ENCODE measurements around the gene INSR. TPM values are rescaled to one million over a fixed set of nuclear protein-coding genes. Genes with fewer than 3 reads are reported as not detected.

INSR gene
- total and polyA plus RNA-seq, 7 experiments from 2014 or later, result 0.29 to 9.9 (median 2.7) TPM

- ChIA-PET CTCF (no interaction called here), POLR2A (no interaction called here)
- peaks cover 0 to 23% (median 6%) of the 10 kb centered on the region in 5 donors for H3K36me3 Mint-ChIP-seq
- no peaks in the 10 kb centered on the region for H3K27me3 Mint-ChIP-seq
- ATAC-seq (no peak), DNase-seq (no peak)
- Histone ChIP-seq H3K27me3 (ENCODE audit: control insufficient read depth in 2 of 2, insufficient read depth in 2 of 2, low read length in 2 of 2) (no peaks in the 10 kb centered on the region), H3K36me3 (ENCODE audit: control insufficient read depth in 2 of 3, insufficient read depth in 3 of 3, low read length in 3 of 3) (no peaks in the 10 kb centered on the region), H3K27ac (ENCODE audit: low read depth, low read length) (no peak overlapping the region), H3K9me3 (ENCODE audit: control insufficient read depth in 2 of 3, low read length in 3 of 3) (no peaks in the 10 kb centered on the region), H3K4me1 (ENCODE audit: control insufficient read depth in 2 of 2, insufficient read depth in 2 of 2, low read length in 2 of 2) (no peaks in the 10 kb centered on the region), H3K4me3 (ENCODE audit: low read length) (no peak overlapping the region)
- H3K4me3 Mint-ChIP-seq, result no peak overlapping the region
- H3K9me3 Mint-ChIP-seq, result peaks cover 0 to 2% (median 0%) of the 10 kb centered on the region in 11 donors
- H3K4me1 Mint-ChIP-seq, result peaks cover 0 to 7% (median 0%) of the 10 kb centered on the region in 7 donors
- intact Hi-C loops (cut with micrococcal nuclease), result no loop called here
- no peak overlapping the region for H3K27ac Mint-ChIP-seq
Measured at GRCh38 chr19:7266832-7267231, 27.4 kb downstream of the INSR start.

GRCh38 chr19:7265963-7266362 lies 28.3 kb downstream of the INSR start:
- no peaks in the 10 kb centered on the region for H3K4me1 ChIP-seq (ENCODE audit: control insufficient read depth in 2 of 2, insufficient read depth in 2 of 2, low read length in 2 of 2)
- Mint-ChIP-seq H3K9me3 (peaks cover 0 to 2% (median 0%) of the 10 kb centered on the region in 11 donors), H3K27me3 (peaks cover 0 to 3% (median 0%) of the 10 kb centered on the region in 5 donors), H3K27ac (no peak overlapping the region), H3K36me3 (peaks cover 0 to 23% (median 6%) of the 10 kb centered on the region in 5 donors), H3K4me3 (no peak overlapping the region), H3K4me1 (peaks cover 0 to 7% (median 0%) of the 10 kb centered on the region in 7 donors)
- ATAC-seq (no peak), DNase-seq (no peak)
- H3K4me3 ChIP-seq (ENCODE audit: low read length), result no peak overlapping the region
- CTCF ChIA-PET, result no interaction called here
- H3K9me3 ChIP-seq (ENCODE audit: control insufficient read depth in 2 of 3, low read length in 3 of 3), result no peaks in the 10 kb centered on the region
- POLR2A ChIA-PET, result no interaction called here
- intact Hi-C loops (cut with micrococcal nuclease), result no loop called here
- no peaks in the 10 kb centered on the region for H3K36me3 ChIP-seq (ENCODE audit: control insufficient read depth in 2 of 3, insufficient read depth in 3 of 3, low read length in 3 of 3)
- H3K27me3 ChIP-seq (ENCODE audit: control insufficient read depth in 2 of 2, insufficient read depth in 2 of 2, low read length in 2 of 2), result no peaks in the 10 kb centered on the region
- no peak overlapping the region for H3K27ac ChIP-seq (ENCODE audit: low read depth, low read length)

GRCh38 chr19:7264858-7265257 lies 29.4 kb downstream of the INSR start:
- DNase-seq, result no peak
- Histone ChIP-seq H3K36me3 (ENCODE audit: control insufficient read depth in 2 of 3, insufficient read depth in 3 of 3, low read length in 3 of 3) (no peaks in the 10 kb centered on the region), H3K4me3 (ENCODE audit: low read length) (no peak overlapping the region), H3K9me3 (ENCODE audit: control insufficient read depth in 2 of 3, low read length in 3 of 3) (no peaks in the 10 kb centered on the region), H3K4me1 (ENCODE audit: control insufficient read depth in 2 of 2, insufficient read depth in 2 of 2, low read length in 2 of 2) (no peaks in the 10 kb centered on the region), H3K27me3 (ENCODE audit: control insufficient read depth in 2 of 2, insufficient read depth in 2 of 2, low read length in 2 of 2) (no peaks in the 10 kb centered on the region), H3K27ac (ENCODE audit: low read depth, low read length) (no peak overlapping the region)
- CTCF ChIA-PET, result no interaction called here
- intact Hi-C loops (cut with micrococcal nuclease), result no loop called here
- peaks cover 0 to 23% (median 6%) of the 10 kb centered on the region in 5 donors for H3K36me3 Mint-ChIP-seq
- peaks cover 0 to 7% (median 0%) of the 10 kb centered on the region in 7 donors for H3K4me1 Mint-ChIP-seq
- POLR2A ChIA-PET, result interaction anchor here (0.7 kb wide), 1 partner anchor 12 kb away, joined by 3 read pairs; no protein-coding TSS in a partner anchor
- peaks cover 0 to 2% (median 0%) of the 10 kb centered on the region in 11 donors for H3K9me3 Mint-ChIP-seq
- no peak for ATAC-seq
- H3K4me3 Mint-ChIP-seq, result no peak overlapping the region
- peaks cover 0 to 4% (median 0%) of the 10 kb centered on the region in 5 donors for H3K27me3 Mint-ChIP-seq
- no peak overlapping the region for H3K27ac Mint-ChIP-seq

GRCh38 chr19:7263521-7263920 lies 30.7 kb downstream of the INSR start:
- H3K4me1 Mint-ChIP-seq, result peaks cover 0 to 6% (median 0%) of the 10 kb centered on the region in 7 donors
- H3K4me1 ChIP-seq (ENCODE audit: control insufficient read depth in 2 of 2, insufficient read depth in 2 of 2, low read length in 2 of 2), result no peaks in the 10 kb centered on the region
- ChIA-PET POLR2A (no interaction called here), CTCF (no interaction called here)
- intact Hi-C loops (cut with micrococcal nuclease), result no loop called here
- no peak overlapping the region for H3K4me3 ChIP-seq (ENCODE audit: low read length)
- peaks cover 0 to 2% (median 0%) of the 10 kb centered on the region in 11 donors for H3K9me3 Mint-ChIP-seq
- no peaks in the 10 kb centered on the region for H3K36me3 ChIP-seq (ENCODE audit: control insufficient read depth in 2 of 3, insufficient read depth in 3 of 3, low read length in 3 of 3)
- peak overlapping the region in 1 of 9 donors; percentile 36 for H3K27ac Mint-ChIP-seq
- DNase-seq (no peak), ATAC-seq (no peak)
- no peak overlapping the region for H3K27ac ChIP-seq (ENCODE audit: low read depth, low read length)
- no peak overlapping the region for H3K4me3 Mint-ChIP-seq
- H3K9me3 ChIP-seq (ENCODE audit: control insufficient read depth in 2 of 3, low read length in 3 of 3), result no peaks in the 10 kb centered on the region
- H3K36me3 Mint-ChIP-seq, result peaks cover 0 to 17% (median 6%) of the 10 kb centered on the region in 5 donors
- H3K27me3 Mint-ChIP-seq, result peaks cover 0 to 4% (median 0%) of the 10 kb centered on the region in 5 donors
- H3K27me3 ChIP-seq (ENCODE audit: control insufficient read depth in 2 of 2, insufficient read depth in 2 of 2, low read length in 2 of 2), result no peaks in the 10 kb centered on the region

GRCh38 chr19:7263066-7263465 lies 31.1 kb downstream of the INSR start:
- Histone ChIP-seq H3K4me1 (ENCODE audit: control insufficient read depth in 2 of 2, insufficient read depth in 2 of 2, low read length in 2 of 2) (no peaks in the 10 kb centered on the region), H3K36me3 (ENCODE audit: control insufficient read depth in 2 of 3, insufficient read depth in 3 of 3, low read length in 3 of 3) (no peaks in the 10 kb centered on the region), H3K27me3 (ENCODE audit: control insufficient read depth in 2 of 2, insufficient read depth in 2 of 2, low read length in 2 of 2) (no peaks in the 10 kb centered on the region), H3K4me3 (ENCODE audit: low read length) (no peak overlapping the region), H3K27ac (ENCODE audit: low read depth, low read length) (no peak overlapping the region), H3K9me3 (ENCODE audit: control insufficient read depth in 2 of 3, low read length in 3 of 3) (no peaks in the 10 kb centered on the region)
- H3K4me3 Mint-ChIP-seq, result no peak overlapping the region
- ChIA-PET CTCF (interaction anchor here (0.6 kb wide), 1 partner anchor 57 kb away, joined by 6 read pairs; no protein-coding TSS in a partner anchor), POLR2A (no interaction called here)
- no peak for ATAC-seq
- H3K9me3 Mint-ChIP-seq, result peaks cover 0 to 2% (median 0%) of the 10 kb centered on the region in 11 donors
- H3K27me3 Mint-ChIP-seq, result peaks cover 0 to 4% (median 0%) of the 10 kb centered on the region in 5 donors
- no peak overlapping the region for H3K27ac Mint-ChIP-seq
- H3K4me1 Mint-ChIP-seq, result peaks cover 0 to 2% (median 0%) of the 10 kb centered on the region in 7 donors
- intact Hi-C loops (cut with micrococcal nuclease), result no loop called here
- DNase-seq, result no peak
- H3K36me3 Mint-ChIP-seq, result peaks cover 0 to 14% (median 6%) of the 10 kb centered on the region in 5 donors

- peaks cover 0 to 4% (median 0%) of the 10 kb centered on the region in 5 donors for H3K27me3 Mint-ChIP-seq
- no peaks in the 10 kb centered on the region for H3K27me3 ChIP-seq (ENCODE audit: control insufficient read depth in 2 of 2, insufficient read depth in 2 of 2, low read length in 2 of 2)
- H3K4me1 Mint-ChIP-seq, result peaks cover 0 to 2% (median 0%) of the 10 kb centered on the region in 7 donors
- no peaks in the 10 kb centered on the region for H3K36me3 ChIP-seq (ENCODE audit: control insufficient read depth in 2 of 3, insufficient read depth in 3 of 3, low read length in 3 of 3)
- ChIA-PET CTCF (interaction anchor here (0.6 kb wide), 2 partner anchors 31 to 58 kb away, joined by 3 to 6 read pairs; no protein-coding TSS in a partner anchor), POLR2A (no interaction called here)
- peaks cover 0 to 2% (median 0%) of the 10 kb centered on the region in 11 donors for H3K9me3 Mint-ChIP-seq
- intact Hi-C loops (cut with micrococcal nuclease), result no loop called here
- ATAC-seq (no peak), DNase-seq (no peak)
- H3K4me3 ChIP-seq (ENCODE audit: low read length), result no peak overlapping the region
- no peaks in the 10 kb centered on the region for H3K4me1 ChIP-seq (ENCODE audit: control insufficient read depth in 2 of 2, insufficient read depth in 2 of 2, low read length in 2 of 2)
- H3K27ac ChIP-seq (ENCODE audit: low read depth, low read length), result no peak overlapping the region
- H3K4me3 Mint-ChIP-seq, result no peak overlapping the region
- peaks cover 0 to 13% (median 4%) of the 10 kb centered on the region in 5 donors for H3K36me3 Mint-ChIP-seq
- H3K27ac Mint-ChIP-seq, result peak overlapping the region in 1 of 9 donors; percentile 22
- H3K9me3 ChIP-seq (ENCODE audit: control insufficient read depth in 2 of 3, low read length in 3 of 3), result no peaks in the 10 kb centered on the region
Measured at GRCh38 chr19:7262470-7262869, 31.7 kb downstream of the INSR start.

GRCh38 chr19:7260161-7260560 lies 34.1 kb downstream of the INSR start:
- Mint-ChIP-seq H3K27me3 (peaks cover 0 to 4% (median 0%) of the 10 kb centered on the region in 5 donors), H3K36me3 (no peaks in the 10 kb centered on the region), H3K27ac (no peak overlapping the region), H3K4me3 (no peak overlapping the region), H3K9me3 (no peaks in the 10 kb centered on the region), H3K4me1 (no peaks in the 10 kb centered on the region)
- CTCF ChIA-PET, result no interaction called here
- Histone ChIP-seq H3K4me3 (ENCODE audit: low read length) (no peak overlapping the region), H3K9me3 (ENCODE audit: control insufficient read depth in 2 of 3, low read length in 3 of 3) (no peaks in the 10 kb centered on the region), H3K27ac (ENCODE audit: low read depth, low read length) (no peak overlapping the region), H3K4me1 (ENCODE audit: control insufficient read depth in 2 of 2, insufficient read depth in 2 of 2, low read length in 2 of 2) (no peaks in the 10 kb centered on the region), H3K27me3 (ENCODE audit: control insufficient read depth in 2 of 2, insufficient read depth in 2 of 2, low read length in 2 of 2) (no peaks in the 10 kb centered on the region), H3K36me3 (ENCODE audit: control insufficient read depth in 2 of 3, insufficient read depth in 3 of 3, low read length in 3 of 3) (no peaks in the 10 kb centered on the region)
- intact Hi-C loops (cut with micrococcal nuclease), result no loop called here
- no peak for ATAC-seq
- no peak for DNase-seq
- POLR2A ChIA-PET, result no interaction called here

Data from naive thymus-derived CD4-positive, alpha-beta T cell (primary cell).